Neural cell (in vitro differentiated cells): ENCODE data around the gene EPHA1. TPM values are rescaled to one million over a fixed set of nuclear protein-coding genes. Genes with fewer than 3 reads are reported as not detected.

Experiments used
- H2AFZ ChIP-seq: fragments of 200-600, 300-800 bp; sonication (generic), shearing (Covaris generic); 2 replicates; pipeline ENCODE4 v1.6.0; 2014; ENCODE audit warnings: low read depth, mild to moderate bottlenecking, antibody characterized with exemption, low read length, moderate library complexity
- H3F3A ChIP-seq: fragments of 200-600 bp; shearing (Covaris generic); 2 replicates; pipeline ENCODE4 v1.6.1; 2016; ENCODE audit warnings: mild to moderate bottlenecking, moderate library complexity, mixed read lengths, antibody characterized with exemption, low read length; ENCODE audit not compliant: insufficient read depth, poor library complexity, severe bottlenecking
- H3K27ac ChIP-seq: fragments of 200-600, 300-800 bp; sonication (generic), shearing (Covaris generic); 2 replicates; pipeline ENCODE4 v1.5.1; 2014; ENCODE audit warnings: mild to moderate bottlenecking, low read length, moderate library complexity
- H3K27me3 ChIP-seq: fragments of 300-800, 200-600 bp; sonication (generic), shearing (Covaris generic); 2 replicates; pipeline ENCODE4 v1.6.0; 2014; ENCODE audit warnings: mild to moderate bottlenecking, low read depth, low read length, moderate library complexity; ENCODE audit not compliant: insufficient read depth
- H3K36me3 ChIP-seq: fragments of 300-800, 200-600 bp; sonication (generic), shearing (Covaris generic); 2 replicates; pipeline ENCODE4 v1.5.1; 2014; ENCODE audit warnings: mild to moderate bottlenecking, antibody characterized with exemption, low read length, moderate library complexity; ENCODE audit not compliant: insufficient read depth
- H3K4me2 ChIP-seq: fragments of 300-800, 200-600 bp; sonication (generic), shearing (Covaris generic); 2 replicates; pipeline ENCODE4 v1.6.0; 2014; ENCODE audit warnings: mild to moderate bottlenecking, low read length
- H3K4me3 ChIP-seq: fragments of 300-800, 200-600 bp; sonication (generic), shearing (Covaris generic); 2 replicates; pipeline ENCODE4 v1.5.1; 2014; ENCODE audit warnings: mild to moderate bottlenecking, low read length, moderate library complexity
- H3K79me2 ChIP-seq: fragments of 200-600 bp; shearing (Covaris generic); replicated peaks from 2 replicates; pipeline ENCODE4 v1.6.0; 2014; ENCODE audit warnings: mild to moderate bottlenecking, low read length, moderate library complexity; ENCODE audit not compliant: insufficient read depth
- H3K9ac ChIP-seq: fragments of 300-800, 200-600 bp; sonication (generic), shearing (Covaris generic); 2 replicates; pipeline ENCODE4 v1.6.1; 2016; ENCODE audit warnings: mild to moderate bottlenecking, low read length, mixed read lengths
- H3K9me2 ChIP-seq: fragments of 200-600 bp; shearing (Covaris generic); 2 replicates; pipeline ENCODE4 v1.6.1; 2016; ENCODE audit warnings: mild to moderate bottlenecking, low read length, mixed read lengths; ENCODE audit not compliant: insufficient read depth
- H3K9me3 ChIP-seq: fragments of 200-600, 300-800 bp; sonication (generic), shearing (Covaris generic); 2 replicates; pipeline ENCODE4 v1.6.1; 2016; ENCODE audit warnings: mild to moderate bottlenecking, mixed run types, low read length, moderate library complexity, mixed read lengths
- H4K20me1 ChIP-seq: fragments of 200-600 bp; shearing (Covaris generic); 2 replicates; pipeline ENCODE4 v1.6.1; 2016; ENCODE audit warnings: mild to moderate bottlenecking, mixed run types; ENCODE audit not compliant: insufficient read depth
- EP300 ChIP-seq: fragments of 450-650 bp; conservative IDR thresholded peaks from 2 replicates; pipeline ENCODE4 v1.6.1; 2014; ENCODE audit warnings: antibody characterized with exemption, mild to moderate bottlenecking, moderate library complexity; ENCODE audit not compliant: poor library complexity, severe bottlenecking
- EZH2 ChIP-seq: fragments of 200-600, 300-800 bp; shearing (Covaris generic), sonication (generic); IDR thresholded peaks from 2 replicates; pipeline ENCODE4 v1.6.1; 2014; ENCODE audit warnings: antibody characterized with exemption, low read length, borderline replicate concordance, mild to moderate bottlenecking; ENCODE audit not compliant: insufficient read depth, poor library complexity, severe bottlenecking
- MXI1 ChIP-seq: fragments of 450-650 bp; conservative IDR thresholded peaks from 2 replicates; pipeline ENCODE4 v1.6.1; 2014; ENCODE audit warnings: antibody characterized with exemption, mild to moderate bottlenecking; ENCODE audit not compliant: poor library complexity, severe bottlenecking
- POLR2AphosphoS5 ChIP-seq: IDR thresholded peaks from 2 replicates; pipeline ENCODE4 v1.6.1; 2012
- RAD21 ChIP-seq: fragments of 450-650 bp; conservative IDR thresholded peaks from 2 replicates; pipeline ENCODE4 v1.6.1; 2014; ENCODE audit warnings: antibody characterized with exemption, mild to moderate bottlenecking, moderate library complexity
- SMC3 ChIP-seq: fragments of 450-650 bp; conservative IDR thresholded peaks from 2 replicates; pipeline ENCODE4 v1.6.1; 2014; ENCODE audit warnings: antibody characterized with exemption, mild to moderate bottlenecking, moderate library complexity; ENCODE audit not compliant: poor library complexity
- TAF1 ChIP-seq: IDR thresholded peaks from 2 replicates; pipeline ENCODE4 v1.6.1; 2012; ENCODE audit warnings: low read depth
- polyA plus RNA-seq: library from polyadenylated mRNA; depleted of rRNA; stranded (reverse); fragments of >200 nt; gene quantifications from 2 replicates; pipeline ENCODE4 v1.2.3, GENCODE V29; 2014
- TF ChIP-seq, protein P1 (sequence below): IDR thresholded peaks from 2 replicates; pipeline ENCODE4 v1.6.1; 2012; ENCODE audit warnings: borderline replicate concordance
- TF ChIP-seq, protein P2 (sequence below): fragments of 450-650 bp; IDR thresholded peaks from 2 replicates; pipeline ENCODE4 v1.5.1; 2014; ENCODE audit warnings: antibody characterized with exemption, mild to moderate bottlenecking, moderate library complexity; ENCODE audit not compliant: poor library complexity, severe bottlenecking

The EPHA1 gene
- polyA plus RNA-seq, 1 donor from 2014 or later, result not detected

DNA sequence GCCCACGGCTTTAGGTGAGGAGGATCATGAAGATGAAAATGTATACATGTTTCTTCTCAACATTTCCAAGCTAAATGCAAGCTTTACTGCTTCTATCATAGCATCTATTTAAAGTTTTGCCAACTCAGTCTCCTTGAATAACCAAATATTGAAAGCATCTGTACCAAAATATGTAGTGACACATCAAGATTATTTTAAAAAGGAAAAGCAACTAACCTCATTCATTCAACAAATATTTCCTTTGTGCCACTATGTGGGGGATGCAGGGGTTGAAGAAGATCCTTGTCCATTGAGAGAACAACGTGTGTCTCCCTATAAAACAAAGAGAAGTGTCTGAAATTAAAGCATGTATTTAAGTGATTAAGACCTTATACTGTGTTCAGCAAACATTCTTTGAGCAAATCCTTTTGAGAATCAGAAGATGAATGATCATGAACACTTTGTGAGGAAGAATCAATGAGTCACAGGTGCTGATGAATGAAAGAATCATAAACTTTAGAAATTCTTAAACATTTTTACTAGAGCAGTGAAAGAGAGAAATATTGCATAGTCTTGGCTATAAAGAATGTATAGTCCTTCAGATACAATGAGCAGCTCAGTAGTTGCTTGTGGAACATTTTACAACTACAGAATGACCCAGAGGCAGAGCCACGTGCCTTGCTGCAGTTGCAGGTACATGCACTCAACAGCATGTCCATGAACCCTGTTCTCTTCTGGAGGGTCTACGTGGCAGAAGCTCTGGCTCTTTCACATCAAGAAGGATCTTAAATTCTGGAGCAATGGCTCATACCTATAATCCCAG is 48.5 kb upstream of the EPHA1 start:
- no peak overlapping the region for H3K9ac ChIP-seq
- no peaks in the 10 kb centered on the region for H3K79me2 ChIP-seq
- H3K4me3 ChIP-seq, result no peak overlapping the region
- H3K4me2 ChIP-seq, result no peak overlapping the region
- H3K27me3 ChIP-seq, result no peaks in the 10 kb centered on the region
- no peaks in the 10 kb centered on the region for H3K36me3 ChIP-seq
- no peaks in the 10 kb centered on the region for H3K9me2 ChIP-seq
- TF ChIP-seq, protein P1, sequence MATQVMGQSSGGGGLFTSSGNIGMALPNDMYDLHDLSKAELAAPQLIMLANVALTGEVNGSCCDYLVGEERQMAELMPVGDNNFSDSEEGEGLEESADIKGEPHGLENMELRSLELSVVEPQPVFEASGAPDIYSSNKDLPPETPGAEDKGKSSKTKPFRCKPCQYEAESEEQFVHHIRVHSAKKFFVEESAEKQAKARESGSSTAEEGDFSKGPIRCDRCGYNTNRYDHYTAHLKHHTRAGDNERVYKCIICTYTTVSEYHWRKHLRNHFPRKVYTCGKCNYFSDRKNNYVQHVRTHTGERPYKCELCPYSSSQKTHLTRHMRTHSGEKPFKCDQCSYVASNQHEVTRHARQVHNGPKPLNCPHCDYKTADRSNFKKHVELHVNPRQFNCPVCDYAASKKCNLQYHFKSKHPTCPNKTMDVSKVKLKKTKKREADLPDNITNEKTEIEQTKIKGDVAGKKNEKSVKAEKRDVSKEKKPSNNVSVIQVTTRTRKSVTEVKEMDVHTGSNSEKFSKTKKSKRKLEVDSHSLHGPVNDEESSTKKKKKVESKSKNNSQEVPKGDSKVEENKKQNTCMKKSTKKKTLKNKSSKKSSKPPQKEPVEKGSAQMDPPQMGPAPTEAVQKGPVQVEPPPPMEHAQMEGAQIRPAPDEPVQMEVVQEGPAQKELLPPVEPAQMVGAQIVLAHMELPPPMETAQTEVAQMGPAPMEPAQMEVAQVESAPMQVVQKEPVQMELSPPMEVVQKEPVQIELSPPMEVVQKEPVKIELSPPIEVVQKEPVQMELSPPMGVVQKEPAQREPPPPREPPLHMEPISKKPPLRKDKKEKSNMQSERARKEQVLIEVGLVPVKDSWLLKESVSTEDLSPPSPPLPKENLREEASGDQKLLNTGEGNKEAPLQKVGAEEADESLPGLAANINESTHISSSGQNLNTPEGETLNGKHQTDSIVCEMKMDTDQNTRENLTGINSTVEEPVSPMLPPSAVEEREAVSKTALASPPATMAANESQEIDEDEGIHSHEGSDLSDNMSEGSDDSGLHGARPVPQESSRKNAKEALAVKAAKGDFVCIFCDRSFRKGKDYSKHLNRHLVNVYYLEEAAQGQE, result no peak
- TF ChIP-seq POLR2AphosphoS5 (no peak), MXI1 (no peak), TAF1 (no peak)
- TF ChIP-seq, protein P2, sequence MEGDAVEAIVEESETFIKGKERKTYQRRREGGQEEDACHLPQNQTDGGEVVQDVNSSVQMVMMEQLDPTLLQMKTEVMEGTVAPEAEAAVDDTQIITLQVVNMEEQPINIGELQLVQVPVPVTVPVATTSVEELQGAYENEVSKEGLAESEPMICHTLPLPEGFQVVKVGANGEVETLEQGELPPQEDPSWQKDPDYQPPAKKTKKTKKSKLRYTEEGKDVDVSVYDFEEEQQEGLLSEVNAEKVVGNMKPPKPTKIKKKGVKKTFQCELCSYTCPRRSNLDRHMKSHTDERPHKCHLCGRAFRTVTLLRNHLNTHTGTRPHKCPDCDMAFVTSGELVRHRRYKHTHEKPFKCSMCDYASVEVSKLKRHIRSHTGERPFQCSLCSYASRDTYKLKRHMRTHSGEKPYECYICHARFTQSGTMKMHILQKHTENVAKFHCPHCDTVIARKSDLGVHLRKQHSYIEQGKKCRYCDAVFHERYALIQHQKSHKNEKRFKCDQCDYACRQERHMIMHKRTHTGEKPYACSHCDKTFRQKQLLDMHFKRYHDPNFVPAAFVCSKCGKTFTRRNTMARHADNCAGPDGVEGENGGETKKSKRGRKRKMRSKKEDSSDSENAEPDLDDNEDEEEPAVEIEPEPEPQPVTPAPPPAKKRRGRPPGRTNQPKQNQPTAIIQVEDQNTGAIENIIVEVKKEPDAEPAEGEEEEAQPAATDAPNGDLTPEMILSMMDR, result no peak
- H2AFZ ChIP-seq, result no peak overlapping the region
- no peaks in the 10 kb centered on the region for H3F3A ChIP-seq
- no peaks in the 10 kb centered on the region for H3K9me3 ChIP-seq
- H3K27ac ChIP-seq, result no peak overlapping the region
- H4K20me1 ChIP-seq, result no peaks in the 10 kb centered on the region

DNA sequence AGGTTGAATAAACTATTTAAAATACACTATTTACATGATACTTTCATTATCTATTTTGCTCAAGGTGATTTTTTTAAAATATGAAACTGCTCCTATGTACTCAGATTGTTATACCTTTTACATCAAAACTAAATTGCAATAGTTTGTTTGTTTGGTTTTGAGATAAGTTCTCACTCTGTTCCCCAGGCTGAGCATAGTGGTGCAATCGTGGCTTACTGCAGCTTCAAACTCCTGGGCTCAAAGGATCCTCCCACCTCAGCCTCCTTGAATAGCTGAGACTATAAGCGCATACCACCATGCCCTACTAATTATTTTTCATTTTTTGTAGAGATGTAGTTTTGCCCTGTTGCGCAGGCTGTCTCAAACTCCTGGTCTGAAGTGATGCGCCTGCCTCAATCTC is 47.3 kb upstream of the EPHA1 start:
- no peak overlapping the region for H3K9ac ChIP-seq
- H3K9me2 ChIP-seq, result no peaks in the 10 kb centered on the region
- no peak overlapping the region for H2AFZ ChIP-seq

More for the DNA sequence above, 47.3 kb upstream of the EPHA1 start:
- no peaks in the 10 kb centered on the region for H3K9me3 ChIP-seq
- H3F3A ChIP-seq, result no peaks in the 10 kb centered on the region
- TF ChIP-seq, protein P2, result no peak
- TF ChIP-seq TAF1 (no peak), RAD21 (no peak), SMC3 (no peak), EZH2 (no peak), MXI1 (no peak), EP300 (no peak), POLR2AphosphoS5 (no peak)
- TF ChIP-seq, protein P1, result no peak
- no peaks in the 10 kb centered on the region for H3K27me3 ChIP-seq
- no peak overlapping the region for H3K27ac ChIP-seq
- H3K36me3 ChIP-seq, result no peaks in the 10 kb centered on the region
- H3K4me2 ChIP-seq, result no peak overlapping the region
- H3K4me3 ChIP-seq, result no peak overlapping the region
- H3K79me2 ChIP-seq, result no peaks in the 10 kb centered on the region
- H4K20me1 ChIP-seq, result no peaks in the 10 kb centered on the region
